NOMO-1 treated with DMSO at 0.1 percent for 48 hours (cell line): ENCODE measurements around the gene PPARG.
A peak's percentile ranks its signal among the peaks of the same experiment; 100 is the strongest.

Experiments
- DNase-seq: peaks from one replicate; lab custom pipeline; 2025; ENCODE audit not compliant: unreplicated experiment; lab: John Stamatoyannopoulos, UW

Gene PPARG

DNA sequence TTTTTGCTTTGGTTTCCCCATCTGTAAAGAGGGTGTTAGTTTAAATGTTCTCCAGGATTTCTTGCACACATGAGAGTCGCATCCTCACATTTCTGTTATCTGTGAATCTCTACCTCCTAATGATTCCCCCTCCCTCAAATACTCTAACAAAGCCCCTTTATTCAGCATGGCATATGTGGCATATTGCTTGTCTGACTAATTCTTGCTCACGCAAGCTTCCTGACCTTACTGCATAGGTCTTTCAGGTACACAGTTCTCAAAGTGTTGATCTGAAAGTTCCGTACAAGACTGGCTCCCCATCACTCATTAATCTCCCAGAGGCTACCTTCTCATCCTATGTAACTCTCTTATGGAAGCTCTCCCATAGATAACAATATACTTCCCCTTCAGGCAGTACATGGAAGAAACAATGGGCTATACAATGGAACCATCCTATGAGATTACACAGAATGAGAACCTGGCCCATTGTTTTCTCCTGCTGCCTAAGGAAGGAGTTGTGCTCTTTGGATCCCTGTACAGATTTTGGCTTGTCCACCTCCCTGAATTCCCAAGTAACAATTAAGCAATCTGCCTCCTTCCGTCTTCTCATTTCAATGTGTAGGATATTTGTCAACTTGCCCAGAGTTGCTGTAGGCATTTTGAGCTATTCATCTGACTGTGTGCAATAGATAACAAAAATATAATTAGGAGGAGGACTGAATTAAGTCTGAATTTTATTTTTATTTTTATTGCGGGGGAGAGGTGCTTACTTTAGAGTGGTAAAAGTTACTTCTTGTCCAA is 51.0 kb downstream of the PPARG start:
- no peak for DNase-seq

DNA sequence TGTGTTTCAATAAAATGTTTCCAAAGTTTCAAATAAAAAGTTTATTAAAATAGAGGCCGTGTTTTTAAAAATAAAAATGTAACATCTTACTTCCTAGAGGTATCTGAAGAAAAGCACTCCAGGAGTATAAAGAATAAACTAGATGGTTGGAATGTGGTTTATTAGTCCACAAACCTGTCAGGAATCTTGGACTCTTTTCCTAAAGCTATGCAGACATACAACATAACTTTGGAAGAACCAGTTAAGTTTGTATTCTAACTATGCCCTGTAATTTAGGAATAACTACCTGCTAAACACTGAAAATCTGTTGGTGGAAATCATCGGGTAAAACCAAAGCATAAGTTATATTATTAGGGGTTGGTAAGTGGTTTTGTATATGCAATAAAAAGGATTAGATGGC is 51.6 kb downstream of the PPARG start:
- no peak for DNase-seq

DNA sequence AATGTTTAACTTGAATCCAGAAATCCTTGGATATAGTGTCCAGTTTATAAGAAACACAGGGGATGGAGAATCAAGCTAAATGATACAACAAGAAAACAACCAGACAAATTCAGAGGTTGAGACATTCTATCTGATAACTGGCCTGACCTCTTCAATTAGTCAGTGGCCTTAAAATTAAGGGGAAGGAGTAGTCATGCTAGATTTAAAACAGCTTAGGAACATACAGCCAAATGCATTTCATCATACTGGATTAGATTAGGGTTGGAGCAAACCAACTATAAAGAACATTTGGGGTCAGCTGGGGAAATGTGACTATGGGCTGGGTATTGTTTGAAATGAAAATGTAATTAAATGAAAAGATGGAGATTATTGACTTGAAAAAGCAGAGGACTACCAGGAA is 53.3 kb downstream of the PPARG start:
- peak; percentile 12 for DNase-seq

DNA sequence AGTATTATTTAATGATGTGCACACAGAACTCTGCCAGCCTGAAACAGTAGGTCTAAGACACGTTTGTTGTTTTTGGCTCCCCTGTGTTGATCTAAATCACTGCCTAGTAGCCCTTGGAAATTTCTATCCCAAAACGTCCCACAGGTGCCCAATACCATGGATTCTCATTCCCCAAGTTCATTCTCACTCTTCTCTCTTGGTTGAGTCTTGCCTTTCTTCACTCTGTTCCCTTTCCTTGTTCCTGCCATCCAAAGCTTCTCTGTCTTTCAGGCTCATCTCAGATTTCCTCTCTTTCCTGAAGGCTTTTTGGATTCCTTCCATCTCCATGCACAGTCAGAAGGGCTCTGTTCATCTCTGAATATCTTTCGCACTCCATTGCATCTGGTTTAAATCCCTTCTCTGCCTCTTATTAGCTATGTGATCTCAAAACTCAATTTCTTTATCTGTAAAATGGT is 54.2 kb downstream of the PPARG start:
- no peak for DNase-seq

DNA sequence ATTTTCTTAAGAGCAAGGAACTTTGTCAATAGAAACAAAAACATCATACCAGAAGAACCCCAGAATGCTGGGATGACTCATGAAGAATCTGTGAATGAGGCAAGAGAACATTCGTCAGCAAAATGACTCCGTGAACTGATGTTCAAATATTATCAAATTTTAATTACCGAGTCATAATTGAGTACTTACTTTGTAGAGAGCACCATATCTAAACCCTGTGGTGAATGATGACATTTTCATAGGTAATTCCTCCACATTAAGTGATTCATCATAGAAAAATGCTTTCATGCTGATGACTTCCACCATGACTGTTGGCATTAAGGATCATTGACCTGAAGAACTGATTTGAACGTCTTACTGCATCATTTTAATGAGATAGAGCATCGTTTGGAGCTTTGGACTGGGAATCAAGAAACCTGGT is 56.3 kb downstream of the PPARG start:
- peak; percentile 11 for DNase-seq

DNA sequence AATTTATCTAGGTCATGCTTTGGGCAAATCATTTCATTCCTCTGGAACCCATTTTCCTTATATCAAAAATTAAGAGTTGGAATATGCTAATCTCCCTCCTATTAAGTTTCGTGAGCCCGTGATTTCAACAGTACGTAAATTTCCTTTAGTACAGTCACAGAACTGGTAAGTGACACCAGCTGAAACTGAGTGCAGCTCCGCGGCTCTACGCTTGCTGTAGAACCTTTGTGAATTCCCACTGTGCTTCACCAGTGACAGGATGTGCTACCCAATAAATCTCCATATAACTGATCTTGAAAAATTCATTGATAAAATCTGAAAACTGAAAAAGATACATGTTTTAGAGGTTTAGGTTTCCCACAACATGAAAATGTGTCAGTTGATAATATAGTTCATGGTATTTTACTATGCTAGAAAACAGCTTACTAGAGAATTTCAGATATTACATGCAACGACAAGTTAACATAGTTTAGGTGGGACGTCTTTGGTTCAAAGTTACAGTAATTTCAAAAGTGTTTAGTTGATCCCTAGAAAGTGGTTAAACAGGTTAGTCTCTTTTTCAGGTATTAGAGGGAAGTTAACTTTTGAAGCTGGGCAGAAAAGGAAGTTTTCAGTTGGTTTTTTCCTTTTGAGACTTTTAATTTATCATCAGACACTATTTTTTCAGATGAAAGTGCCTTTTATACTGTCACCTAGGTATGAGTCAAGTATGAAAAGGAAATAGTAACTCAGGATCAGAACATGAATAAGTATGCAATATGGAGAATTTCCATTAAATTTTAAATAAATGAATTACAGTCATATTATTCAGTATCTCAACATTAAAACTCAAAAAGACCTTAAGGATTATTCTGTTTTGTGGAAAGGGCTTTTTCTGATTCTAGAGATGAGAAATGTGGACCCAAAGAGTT is 57.0 kb downstream of the PPARG start:
- no peak for DNase-seq

DNA sequence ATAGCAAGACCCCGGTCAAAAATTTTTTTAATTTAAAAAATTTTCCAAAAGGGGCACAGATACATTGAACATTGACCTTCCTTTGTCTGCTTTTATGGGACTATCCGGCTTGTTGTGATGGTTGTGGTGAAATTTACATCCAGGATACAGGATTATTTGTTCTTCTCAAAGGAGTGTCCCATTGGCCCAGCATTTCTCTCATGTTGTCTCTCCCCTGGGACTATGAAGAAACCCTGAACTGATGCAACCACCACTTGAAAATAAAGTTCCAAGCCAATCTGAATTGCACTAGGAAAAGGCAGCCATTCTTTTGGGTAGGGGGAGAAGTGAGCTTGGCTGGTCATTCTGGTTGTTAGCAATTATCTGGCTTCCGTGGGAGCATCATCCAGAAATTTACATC is 58.4 kb downstream of the PPARG start:
- no peak for DNase-seq

DNA sequence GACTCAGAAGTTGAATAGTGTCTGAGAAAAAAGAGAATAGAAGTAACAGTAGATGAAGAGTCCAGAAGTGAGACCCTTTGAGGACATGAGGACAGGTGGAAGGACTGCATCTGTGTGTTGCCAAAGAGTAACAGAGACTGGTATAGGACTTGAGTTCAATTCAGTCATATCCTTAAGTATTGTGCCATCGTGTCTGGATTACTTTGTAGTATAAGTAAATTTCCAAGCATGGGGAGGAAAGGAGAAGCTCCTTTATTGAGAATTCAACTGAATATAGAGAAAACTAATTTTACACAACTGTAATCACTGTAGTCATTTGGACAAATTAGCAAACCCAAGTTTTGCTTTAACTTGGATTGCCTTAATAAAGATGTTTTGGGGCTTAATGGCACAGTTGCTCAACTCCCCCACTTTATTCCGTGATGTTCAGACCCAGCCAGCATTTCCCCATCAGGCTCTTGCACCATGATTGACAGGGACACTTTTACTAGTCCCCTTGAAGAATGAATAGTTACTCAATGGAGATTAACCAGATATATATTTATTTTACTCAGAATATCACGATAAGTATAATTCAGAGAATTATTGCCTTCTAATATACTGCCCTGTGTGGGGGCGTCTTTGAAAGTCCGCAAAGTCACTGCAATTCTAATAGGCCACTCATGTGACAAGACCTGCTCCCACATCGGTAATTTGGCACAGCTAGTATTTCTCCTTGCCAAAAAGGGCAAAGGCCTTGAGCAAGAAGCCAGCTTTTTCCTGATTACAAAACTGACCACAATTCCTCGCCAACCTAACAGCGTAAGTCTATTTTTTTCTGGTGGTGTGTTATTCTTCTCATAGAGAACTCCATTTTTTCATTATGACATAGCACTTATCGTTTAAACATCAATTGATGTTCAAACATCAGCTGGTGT is 61.3 kb downstream of the PPARG start:
- DNase-seq, result peak; percentile 85

DNA sequence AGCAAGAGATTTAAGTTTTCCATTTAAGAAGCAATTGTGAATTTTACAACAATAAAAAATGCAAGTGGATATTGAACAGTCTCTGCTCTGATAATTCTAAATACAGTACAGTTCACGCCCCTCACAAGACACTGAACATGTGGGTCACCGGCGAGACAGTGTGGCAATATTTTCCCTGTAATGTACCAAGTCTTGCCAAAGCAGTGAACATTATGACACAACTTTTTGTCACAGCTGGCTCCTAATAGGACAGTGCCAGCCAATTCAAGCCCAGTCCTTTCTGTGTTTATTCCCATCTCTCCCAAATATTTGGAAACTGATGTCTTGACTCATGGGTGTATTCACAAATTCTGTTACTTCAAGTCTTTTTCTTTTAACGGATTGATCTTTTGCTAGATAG is 62.3 kb downstream of the PPARG start:
- DNase-seq, result peak; percentile 86

DNA sequence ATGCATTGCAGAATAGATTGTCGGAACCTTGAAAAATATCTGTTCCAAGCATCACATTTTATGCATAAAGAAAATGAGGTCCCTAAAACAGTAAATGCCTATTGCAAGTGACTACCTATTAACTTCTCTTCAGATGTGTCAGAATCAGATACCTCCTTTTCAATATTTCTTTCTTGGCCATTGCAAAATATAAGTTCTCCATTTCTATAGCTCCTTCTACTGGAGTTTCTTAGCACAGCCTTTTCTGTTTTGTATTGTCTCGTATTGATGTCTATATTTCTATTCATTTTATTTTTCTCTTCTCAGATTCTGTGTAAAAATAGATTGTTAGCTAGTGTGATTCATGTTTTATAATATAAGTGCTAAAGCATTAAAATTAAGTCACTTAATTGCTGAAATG is 63.4 kb downstream of the PPARG start:
- DNase-seq, result peak; percentile 66

DNA sequence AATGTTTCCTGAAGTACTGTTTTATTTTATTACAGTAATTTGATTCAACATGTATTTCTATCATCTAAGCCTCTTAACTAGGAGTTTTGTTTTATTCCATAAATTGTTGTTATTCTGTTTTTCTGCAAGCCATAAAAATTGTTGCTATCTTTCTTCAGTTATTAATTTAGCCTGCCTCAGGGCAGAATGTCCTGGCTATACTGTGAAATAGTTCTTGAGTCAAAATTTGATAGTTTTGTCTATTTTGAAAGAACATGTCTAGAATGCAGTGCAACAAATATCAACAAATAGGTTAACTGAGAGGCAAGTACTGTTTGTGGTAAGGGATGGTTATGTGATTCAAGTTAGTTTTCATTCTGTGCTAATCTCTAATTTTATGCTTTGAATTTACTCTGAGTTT is 63.9 kb downstream of the PPARG start:
- no peak for DNase-seq

DNA sequence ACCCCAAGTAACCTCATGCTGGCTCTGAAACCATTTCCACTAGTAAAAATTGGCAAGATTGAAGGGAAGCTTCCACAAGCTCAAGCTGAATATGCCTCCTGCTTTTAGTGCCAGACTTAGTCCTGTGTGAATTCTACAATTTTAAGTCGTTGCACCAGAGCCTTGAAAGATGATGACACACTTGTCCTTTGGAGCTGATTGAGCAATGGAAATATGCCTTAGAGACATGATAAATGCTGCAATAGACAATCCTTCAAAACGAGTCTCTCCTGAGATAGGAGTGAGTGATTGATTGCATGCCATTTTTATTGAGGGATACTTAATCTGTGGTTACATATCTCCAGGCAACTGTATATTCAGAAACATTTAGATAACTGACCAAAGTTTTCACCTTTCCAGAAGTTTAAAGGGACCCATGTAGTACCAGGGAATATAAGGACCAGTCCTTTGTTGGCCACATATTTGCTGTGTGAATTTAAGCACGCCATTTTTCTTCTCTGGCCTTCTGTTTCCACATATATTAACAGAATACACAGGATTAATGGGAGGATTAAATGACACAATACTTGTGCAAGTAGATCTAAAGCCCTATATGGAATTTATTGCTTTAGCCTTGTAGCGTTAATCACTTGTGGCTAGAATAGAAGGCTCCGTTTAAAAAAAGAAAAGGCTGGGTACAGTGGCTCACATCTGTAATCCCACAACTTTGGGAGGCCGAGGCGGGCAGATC is 65.1 kb downstream of the PPARG start:
- DNase-seq, result peak; percentile 93

DNA sequence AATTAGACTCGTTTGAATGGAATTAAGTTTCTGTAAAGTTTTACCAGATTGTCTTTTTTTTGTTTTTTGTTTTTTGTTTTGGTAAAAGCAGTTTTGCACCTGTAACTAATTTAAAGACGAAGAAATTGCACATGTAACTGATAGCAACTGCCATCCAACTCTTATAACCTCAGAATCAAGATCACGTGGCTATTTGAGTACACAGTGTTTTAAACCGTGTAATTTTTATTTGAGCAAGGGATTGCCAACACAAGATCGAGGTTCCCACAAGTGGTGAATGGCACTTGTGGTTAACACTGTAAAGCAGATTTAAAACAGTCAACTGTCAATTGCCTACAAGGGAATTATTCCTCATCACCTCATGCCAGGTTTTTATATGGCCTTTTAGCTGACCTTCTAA is 67.3 kb downstream of the PPARG start:
- peak; percentile 57 for DNase-seq

DNA sequence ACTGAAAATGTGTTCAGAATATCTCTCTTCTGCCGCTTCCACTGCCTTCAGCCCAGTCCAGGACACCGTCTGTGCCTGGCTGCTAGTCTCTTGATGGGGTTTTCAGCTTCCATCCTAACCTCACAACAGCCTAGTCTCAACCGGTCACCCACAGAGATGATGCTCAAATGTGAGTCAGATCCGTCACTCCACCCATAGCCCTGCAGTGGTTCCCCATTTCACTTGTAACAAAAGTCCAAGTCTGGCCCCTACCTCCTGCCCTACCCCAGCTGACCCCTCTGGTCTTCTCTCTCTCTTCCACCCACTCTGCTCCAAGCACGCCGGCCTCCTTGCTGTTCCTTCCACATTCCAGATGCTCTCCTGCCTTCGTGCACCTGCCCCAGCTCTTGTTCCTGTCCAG is 68.1 kb downstream of the PPARG start:
- peak; percentile 83 for DNase-seq

DNA sequence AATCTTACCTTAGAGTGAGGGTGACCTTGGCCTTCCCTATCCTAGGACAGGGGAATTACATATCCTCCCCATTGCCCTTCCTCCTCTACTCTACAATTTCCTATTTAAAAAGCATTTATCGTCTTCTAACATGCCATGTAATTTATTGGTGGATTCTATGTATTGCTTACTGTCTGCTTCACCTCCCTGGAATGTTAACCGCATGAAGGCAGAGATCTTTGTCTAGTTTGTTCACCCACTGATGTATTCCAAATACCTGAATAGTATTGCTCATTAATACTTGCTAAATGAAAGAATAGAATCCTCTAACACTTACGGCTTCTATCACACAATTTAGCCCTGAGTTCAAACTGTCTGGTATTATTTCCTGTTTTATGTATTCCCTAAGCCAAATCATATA is 68.6 kb downstream of the PPARG start:
- DNase-seq, result no peak

DNA sequence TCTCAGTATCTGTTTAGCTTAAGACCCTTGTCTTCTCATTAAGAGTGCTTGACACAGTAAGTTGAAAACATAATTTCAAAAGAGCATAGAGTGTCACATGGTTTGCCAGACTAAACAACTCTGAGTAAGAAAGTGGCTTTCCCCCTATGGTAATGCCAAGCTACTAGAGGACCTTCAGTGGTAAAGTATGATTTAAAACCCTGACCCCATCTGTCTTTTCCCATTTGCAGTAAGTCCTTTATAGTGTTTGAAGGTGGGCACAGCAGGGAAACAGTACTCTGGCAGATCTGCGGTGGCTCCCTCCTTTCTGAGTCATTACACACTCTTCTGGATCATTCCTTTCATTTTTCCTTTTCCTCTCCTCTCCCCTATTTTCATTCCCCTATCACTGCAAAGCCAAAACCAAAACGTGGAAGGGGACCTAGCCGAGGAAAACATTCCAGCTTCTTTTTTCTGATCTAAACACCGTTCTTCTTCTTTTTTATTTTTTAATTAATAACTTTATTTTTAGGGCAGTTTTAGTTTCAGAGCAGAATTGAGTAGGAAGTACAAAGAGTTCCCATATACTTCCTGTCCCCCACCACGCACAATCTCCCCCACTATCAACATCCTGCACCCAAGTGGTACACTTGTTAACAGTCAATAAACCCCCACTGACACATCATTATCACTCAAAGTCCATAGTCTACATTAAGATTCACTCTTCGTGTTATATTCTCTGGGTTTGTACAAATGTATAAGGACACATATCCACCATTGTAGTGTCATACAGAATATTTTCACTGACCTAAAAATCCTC is 74.7 kb downstream of the PPARG start:
- no peak for DNase-seq

DNA sequence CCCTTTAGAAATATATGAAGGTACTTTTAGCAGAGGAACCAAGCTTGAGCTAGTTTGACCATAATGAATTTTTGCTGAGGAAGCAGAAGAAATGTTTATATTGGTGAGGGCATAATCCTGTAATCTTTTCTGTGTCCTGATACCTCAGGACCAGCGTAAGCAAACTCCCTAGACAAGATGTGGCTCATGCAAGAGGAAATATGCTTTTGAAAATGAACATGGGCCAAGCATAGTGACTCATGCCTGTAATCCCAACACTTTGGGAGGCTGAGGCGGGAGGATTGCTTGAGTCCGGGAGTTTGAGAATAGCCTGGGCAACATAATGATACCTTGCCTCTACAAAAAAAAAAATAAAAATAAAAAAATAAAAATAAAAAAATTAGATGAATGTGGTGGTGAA is 78.5 kb downstream of the PPARG start:
- DNase-seq, result no peak

DNA sequence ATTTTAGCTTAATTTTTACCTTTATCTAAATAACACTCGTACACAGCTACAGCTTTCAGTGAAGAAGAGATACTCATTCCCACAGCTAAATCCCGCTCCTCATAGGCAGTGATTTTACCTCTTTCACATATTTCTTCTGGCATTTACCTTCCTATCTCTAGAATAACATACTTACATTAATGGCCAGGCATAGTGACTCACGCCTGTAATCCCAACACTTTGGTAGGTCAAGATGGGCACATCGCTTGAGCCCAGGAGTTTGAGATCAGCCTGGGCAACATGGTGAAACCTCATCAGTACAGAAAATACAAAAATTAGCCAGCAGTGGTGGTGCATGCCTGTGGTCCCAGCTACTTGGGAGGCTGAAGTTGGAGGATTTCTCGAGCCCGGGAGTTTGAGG is 80.2 kb downstream of the PPARG start:
- no peak for DNase-seq

DNA sequence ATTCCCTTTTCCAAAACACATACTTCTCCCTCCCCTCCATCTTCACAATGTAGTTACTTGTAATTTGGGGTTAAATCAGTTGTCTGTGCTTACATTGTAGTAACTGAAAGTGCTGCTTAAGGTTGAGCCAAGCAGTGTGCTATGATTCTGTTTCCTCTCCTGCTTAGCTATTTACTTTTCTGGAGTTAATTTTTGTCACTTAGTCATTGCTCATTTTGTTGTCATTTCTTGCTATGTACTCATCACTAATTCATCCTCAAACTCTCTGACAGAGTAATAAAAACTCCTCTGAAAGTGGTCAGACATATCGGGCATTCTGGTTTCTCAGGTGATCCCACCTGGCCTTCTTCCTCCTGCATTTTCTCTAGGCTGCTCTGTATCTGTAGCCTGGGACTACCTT is 80.7 kb downstream of the PPARG start:
- no peak for DNase-seq

DNA sequence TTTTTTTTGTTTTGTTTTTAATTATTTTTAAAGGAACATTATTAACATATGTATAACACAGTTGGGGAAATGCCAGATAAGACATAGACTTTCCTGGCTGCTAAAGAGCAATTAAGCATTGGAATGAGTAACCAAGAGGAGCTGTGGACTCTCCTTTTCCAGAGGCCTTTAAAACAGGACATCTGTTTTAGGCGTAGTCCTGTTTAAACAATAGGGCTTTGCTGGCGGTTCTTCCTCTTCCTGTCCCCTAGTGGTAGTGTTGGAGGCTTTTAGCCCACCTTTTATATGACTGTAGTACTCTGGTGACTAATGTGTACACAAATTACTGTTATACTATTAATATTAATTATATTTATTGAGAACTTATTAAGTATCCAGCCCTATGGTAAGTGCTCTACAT is 81.9 kb downstream of the PPARG start:
- DNase-seq, result no peak
